K562 (cell line): ENCODE results near the gene HIVEP1. TPM values are rescaled to one million over a fixed set of nuclear protein-coding genes. Genes with fewer than 3 reads are reported as not detected.

Experiments
- ATAC-seq: fragments of 200-7000 bp; cut with Tn5 transposase; 3 replicates; pipeline ENCODE4 v1.9.1; 2020; ENCODE audit warnings: moderate library complexity
- BruUV-seq: library from RNA; stranded (reverse); fragments of 400-500 nt; replicated peaks from 2 replicates; lab custom pipeline; 2021; lab: Mats Ljungman, UMichigan
- CTCF ChIA-PET: fragments of 300-600 bp; formaldehyde crosslinking; extraction: SDS; loops from one replicate; lab custom pipeline; 2021; ENCODE audit warnings: low intra/inter-chr PET ratio; lab: Yijun Ruan, JAX
- POLR2A ChIA-PET: fragments of 300-600, 350-650 bp; sonication (Branson Sonifier 250); formaldehyde crosslinking; extraction: SDS; loops from one replicate; lab custom pipeline; 2021; ENCODE audit warnings: antibody characterized with exemption, inconsistent platforms; lab: Yijun Ruan, JAX
- DNase-seq, 4 experiments: peaks; one replicate each; pipeline versions ENCODE4 v3.0.0 to v3.0.0-alpha.2; 2011 to 2018; ENCODE audit warnings: low spot score in 3 of 4, mixed read lengths in 3 of 4; ENCODE audit errors: extremely low read depth in 1 of 4
- FAIRE-seq: peaks from 2 replicates; lab custom pipeline; 2011; peaks lifted over from hg19 to GRCh38; lab: Jason Lieb, UNC
- H2AFZ ChIP-seq: 2 replicates; pipeline ENCODE4 v1.6.0; 2011; ENCODE audit warnings: low read depth, low read length, control low read depth, inconsistent platforms
- H3K27ac ChIP-seq: fragments of 200-600 bp; 3 replicates; pipeline ENCODE4 v1.8.0; 2011; ENCODE audit warnings: low read depth, mild to moderate bottlenecking, control low read depth, inconsistent platforms, low read length, moderate library complexity, mixed read lengths; ENCODE audit errors: extremely low read depth
- H3K27me3 ChIP-seq, 2 experiments: fragments of 300-600 bp in 1 of 2; 2 replicates in 1 of 2; 3 replicates in 1 of 2; pipeline versions ENCODE4 v1.6.0 to v1.8.0; 2011; ENCODE audit warnings: inconsistent platforms in 2 of 2, low read length in 2 of 2, mild to moderate bottlenecking in 1 of 2, mixed read lengths in 1 of 2, moderate library complexity in 1 of 2; ENCODE audit not compliant: control insufficient read depth in 2 of 2, insufficient read depth in 2 of 2
- H3K36me3 ChIP-seq: fragments of 300-600 bp; 3 replicates; pipeline ENCODE4 v1.8.0; 2011; ENCODE audit warnings: mild to moderate bottlenecking, low read length, inconsistent platforms; ENCODE audit not compliant: control insufficient read depth, insufficient read depth
- H3K4me1 ChIP-seq, 2 experiments: fragments of 200-600 bp in 1 of 2; replicated peaks in 1 of 2; 2 replicates in 1 of 2; 3 replicates in 1 of 2; pipeline versions ENCODE4 v1.5.1 to v1.8.0; 2011; ENCODE audit warnings: inconsistent platforms in 2 of 2, low read length in 2 of 2, mild to moderate bottlenecking in 1 of 2, mixed read lengths in 1 of 2, moderate library complexity in 1 of 2; ENCODE audit not compliant: control insufficient read depth in 2 of 2, insufficient read depth in 2 of 2
- H3K4me2 ChIP-seq: 2 replicates; pipeline ENCODE4 v1.6.1; 2011; ENCODE audit warnings: low read length, control low read depth, inconsistent platforms, mixed read lengths; ENCODE audit not compliant: insufficient read depth
- H3K4me3 ChIP-seq: fragments of 200-600 bp; sonication (generic), shearing (Covaris generic); 2 replicates; pipeline ENCODE4 v1.5.1; 2016; ENCODE audit warnings: control low read depth, inconsistent platforms
- H3K79me2 ChIP-seq: fragments of 200-600 bp; 3 replicates; pipeline ENCODE4 v1.8.0; 2011; ENCODE audit warnings: low read length, inconsistent platforms; ENCODE audit not compliant: control insufficient read depth, insufficient read depth
- H3K9ac ChIP-seq, 2 experiments: 2 replicates each; pipeline versions ENCODE4 v1.6.0 to v1.6.1; 2011; ENCODE audit warnings: low read depth in 2 of 2, low read length in 2 of 2, control low read depth in 1 of 2, inconsistent platforms in 1 of 2, mild to moderate bottlenecking in 1 of 2, mixed read lengths in 1 of 2; ENCODE audit not compliant: insufficient read depth in 1 of 2
- H3K9me1 ChIP-seq: one replicate; pipeline ENCODE4 v1.6.0; 2011; ENCODE audit warnings: inconsistent platforms, mild to moderate bottlenecking, low read length, moderate library complexity; ENCODE audit not compliant: control insufficient read depth, insufficient read depth
- H3K9me3 ChIP-seq: replicated peaks from 2 replicates; pipeline ENCODE4 v1.5.1; 2011; ENCODE audit warnings: low read depth, low read length, inconsistent platforms; ENCODE audit not compliant: control insufficient read depth, insufficient read depth
- H4K20me1 ChIP-seq: replicated peaks from 2 replicates; pipeline ENCODE4 v1.6.1; 2011; ENCODE audit warnings: low read length, inconsistent platforms, mixed read lengths; ENCODE audit not compliant: control insufficient read depth, insufficient read depth
- CEBPB ChIP-seq: fragments of 450-650 bp; IDR thresholded peaks from 2 replicates; pipeline ENCODE4 v1.6.1; 2016; ENCODE audit warnings: missing genetic modification characterization, missing compliant biosample characterization
- DIDO1 ChIP-seq: fragments of 450-650 bp; IDR thresholded peaks from 2 replicates; pipeline ENCODE4 v1.6.1; 2016; ENCODE audit warnings: low read depth, missing biosample characterization, missing genetic modification characterization
- EGR1 ChIP-seq: fragments of 450-650 bp; conservative IDR thresholded peaks from 2 replicates; pipeline ENCODE4 v1.6.1; 2017; ENCODE audit warnings: mild to moderate bottlenecking
- HMG20A ChIP-seq: fragments of 450-650 bp; formaldehyde crosslinking; conservative IDR thresholded peaks from 2 replicates; pipeline ENCODE4 v1.4.0; 2020; ENCODE audit warnings: mild to moderate bottlenecking, mixed read lengths
- HNRNPLL ChIP-seq: fragments of 200-400 bp; formaldehyde crosslinking; IDR thresholded peaks from 2 replicates; pipeline ENCODE4 v1.6.1; 2017; ENCODE audit warnings: low read length, low read depth, mild to moderate bottlenecking; ENCODE audit not compliant: poor library complexity, severe bottlenecking
- MEIS2 ChIP-seq: fragments of 450-650 bp; IDR thresholded peaks from 2 replicates; pipeline ENCODE4 v1.6.1; 2014; ENCODE audit warnings: mild to moderate bottlenecking; ENCODE audit not compliant: partially characterized antibody
- SMARCA5 ChIP-seq: fragments of 450-650 bp; IDR thresholded peaks from 2 replicates; pipeline ENCODE4 v1.6.1; 2016
- TFE3 ChIP-seq: fragments of 450-650 bp; formaldehyde crosslinking; IDR thresholded peaks from 2 replicates; pipeline ENCODE4 v1.4.0; 2020; ENCODE audit warnings: mild to moderate bottlenecking, mixed read lengths
- ZBTB17 ChIP-seq: fragments of 450-650 bp; formaldehyde crosslinking; IDR thresholded peaks from 2 replicates; pipeline ENCODE4 v1.4.0; 2020; ENCODE audit warnings: mild to moderate bottlenecking
- ZFP30 ChIP-seq: fragments of 250-450 bp; sonication (Bioruptor Pico); IDR thresholded peaks from 2 replicates; pipeline ENCODE4 v1.8.0; 2022; ENCODE audit warnings: moderate library complexity, mild to moderate bottlenecking, inconsistent platforms, borderline replicate concordance
- WGBS: fragments of 100-300 bp; shearing (Covaris generic); methylation state at CpG from one replicate; pipeline ENCODE4 v1.1.6; 2016; ENCODE audit warnings: low coverage, mixed read lengths; ENCODE audit not compliant: insufficient coverage; ENCODE audit errors: missing lambda C conversion rate; 5-methylcytosine and 5-hydroxymethylcytosine counted together
- in situ Hi-C: fragments of 300-500 bp; cut with MboI; formaldehyde crosslinking; loops from 4 replicates; pipeline ENCODE4 v1.15.0; 2018; ENCODE audit warnings: inconsistent platforms, mixed read lengths
- intact Hi-C: fragments of 100-400 bp; cut with micrococcal nuclease; formaldehyde crosslinking; loops from 2 replicates; pipeline ENCODE4 v1.14.2; 2022
- polyA plus RNA-seq, 8 experiments: library from polyadenylated mRNA; depleted of rRNA in 4 of 8; stranded (reverse) in 5 of 8; unstranded in 3 of 8; fragments of >200 nt; fragmentation: Nextera tagmentation in 2 of 8; fragmentation: Illumina TruSeq in 1 of 8; extraction: Ambion mirVana in 2 of 8; extraction: Trizol in 1 of 8; gene quantifications; 2 replicates each; pipeline versions ENCODE4 v1.2.1 to v1.2.3, GENCODE V29; 2011 to 2014; ENCODE audit warnings: inconsistent platforms in 1 of 8, missing spikeins in 1 of 8
- total RNA-seq, 7 experiments: library from RNA; depleted of rRNA in 6 of 7; stranded (reverse); fragments of >200 nt in 6 of 7; fragmentation: Illumina TruSeq in 2 of 7; extraction: Trizol in 2 of 7; gene quantifications; 2 replicates each; pipeline versions ENCODE4 v1.2.1 to v1.2.3, GENCODE V29; 2011 to 2021; ENCODE audit warnings: low replicate concordance in 1 of 7
- TF ChIP-seq, protein P1 (sequence below): fragments of 450-650 bp; IDR thresholded peaks from 2 replicates; pipeline ENCODE4 v1.6.1; 2016

The HIVEP1 gene
- total and polyA plus RNA-seq, 9 of the 15 experiments (the other 6 are each of a cell fraction or from before 2014, with no cell fraction given): 6.0 to 33.3 (median 21.7) TPM

DNA sequence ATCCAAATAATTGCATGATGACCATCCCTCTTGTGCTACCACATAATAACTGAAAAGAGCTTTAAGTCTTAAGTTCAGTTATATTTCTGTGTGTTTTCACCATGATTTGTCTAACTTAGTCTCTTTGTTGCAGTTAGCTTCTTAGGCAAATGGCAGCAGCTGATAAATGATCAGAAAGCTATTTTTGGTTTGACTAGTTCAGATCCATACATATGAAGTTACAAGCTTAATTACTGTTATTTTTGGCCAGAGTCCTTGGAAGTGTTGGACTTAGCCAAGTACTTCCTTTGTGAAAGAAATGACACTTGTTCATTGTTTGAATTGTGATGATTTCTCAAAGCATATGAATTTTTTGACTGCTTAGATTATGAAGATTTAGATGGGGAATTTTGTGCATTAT lies 54.2 kb downstream of the HIVEP1 start (continued):
- TF ChIP-seq TFE3 (CRISPR knock-in tag) (no peak), HNRNPLL (no peak), ZFP30 (CRISPR knock-in tag) (no peak)

- Histone ChIP-seq H3K27ac (no peak overlapping the region), H3K9me3 (no peaks in the 10 kb centered on the region), H3K36me3 (no peaks in the 10 kb centered on the region), H3K9me1 (no peaks in the 10 kb centered on the region), H3K9ac (no peak overlapping the region), H3K27me3 (no peaks in the 10 kb centered on the region), H3K4me1 (peaks cover 4 to 35% of the 10 kb centered on the region in 2 experiments; a peak in 4 of 5 replicates), H3K79me2 (peaks cover 95% of the 10 kb centered on the region), H2AFZ (no peak overlapping the region), H3K4me3 (no peak overlapping the region), H3K4me2 (no peak overlapping the region), H4K20me1 (peaks cover 20% of the 10 kb centered on the region)
- no peak for FAIRE-seq
- 79% methylated on average over 6 of the region's 6 CpGs for WGBS
- in situ Hi-C loops (no loop called here), intact Hi-C loops (no loop called here)
- ChIA-PET POLR2A (no interaction called here), CTCF (no interaction called here)
- DNase-seq: no peak
- BruUV-seq: no TSS peak
- ATAC-seq: no peak
- TF ChIP-seq ZBTB17 (CRISPR knock-in tag) (no peak), SMARCA5 (no peak), MEIS2 (peak; percentile 30), EGR1 (0 out of 2 replicates have a peak, but pooled peaks have one; percentile 56), CEBPB (peak; percentile 45; the same call in 1 of the 2 replicates), DIDO1 (tag) (no peak), HMG20A (CRISPR knock-in tag) (no peak)
- TF ChIP-seq, protein P1, sequence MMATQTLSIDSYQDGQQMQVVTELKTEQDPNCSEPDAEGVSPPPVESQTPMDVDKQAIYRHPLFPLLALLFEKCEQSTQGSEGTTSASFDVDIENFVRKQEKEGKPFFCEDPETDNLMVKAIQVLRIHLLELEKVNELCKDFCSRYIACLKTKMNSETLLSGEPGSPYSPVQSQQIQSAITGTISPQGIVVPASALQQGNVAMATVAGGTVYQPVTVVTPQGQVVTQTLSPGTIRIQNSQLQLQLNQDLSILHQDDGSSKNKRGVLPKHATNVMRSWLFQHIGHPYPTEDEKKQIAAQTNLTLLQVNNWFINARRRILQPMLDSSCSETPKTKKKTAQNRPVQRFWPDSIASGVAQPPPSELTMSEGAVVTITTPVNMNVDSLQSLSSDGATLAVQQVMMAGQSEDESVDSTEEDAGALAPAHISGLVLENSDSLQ: peak; percentile 14; the same call in 1 of the 2 replicates
Observed at GRCh38 chr6:12068899-12069557, 56.9 kb downstream of the HIVEP1 start.
